Loucy (cell line): ENCODE results near the gene COL13A1.

Experiments used
- H2AFZ ChIP-seq: fragments of 200-600 bp; sonication (generic); 2 replicates; pipeline ENCODE4 v1.6.0; 2016; ENCODE audit warnings: antibody characterized with exemption, mild to moderate bottlenecking, low read length, moderate library complexity
- H3F3A ChIP-seq: fragments of 200-600 bp; 2 replicates; pipeline ENCODE4 v1.6.0; 2016; ENCODE audit warnings: antibody characterized with exemption, low read depth, mild to moderate bottlenecking
- H3K27me3 ChIP-seq: fragments of 200-600 bp; sonication (generic); 2 replicates; pipeline ENCODE4 v1.6.1; 2014; ENCODE audit warnings: low read length, mild to moderate bottlenecking; ENCODE audit not compliant: insufficient read depth, poor library complexity, severe bottlenecking
- H3K36me3 ChIP-seq: fragments of 200-600 bp; sonication (generic); 2 replicates; pipeline ENCODE4 v1.6.1; 2016; ENCODE audit warnings: low read length; ENCODE audit not compliant: insufficient read depth
- H3K4me1 ChIP-seq: fragments of 200-600 bp; sonication (generic); 2 replicates; pipeline ENCODE4 v1.5.1; 2014; ENCODE audit warnings: low read length, mild to moderate bottlenecking; ENCODE audit not compliant: insufficient read depth, poor library complexity, severe bottlenecking
- H3K4me2 ChIP-seq: fragments of 200-600 bp; sonication (generic); 2 replicates; pipeline ENCODE4 v1.6.0; 2014; ENCODE audit warnings: antibody characterized with exemption, low read length, low read depth, mild to moderate bottlenecking; ENCODE audit not compliant: poor library complexity, severe bottlenecking
- H3K4me3 ChIP-seq: fragments of 200-600 bp; sonication (generic); 2 replicates; pipeline ENCODE4 v1.5.1; 2014; ENCODE audit warnings: low read length, mild to moderate bottlenecking, mixed read lengths; ENCODE audit not compliant: poor library complexity, severe bottlenecking
- H3K79me2 ChIP-seq: fragments of 200-600 bp; sonication (generic); 2 replicates; pipeline ENCODE4 v1.6.1; 2014; ENCODE audit warnings: low read length; ENCODE audit not compliant: insufficient read depth
- H3K9ac ChIP-seq: fragments of 200-600 bp; sonication (generic); 2 replicates; pipeline ENCODE4 v1.6.0; 2014; ENCODE audit warnings: mild to moderate bottlenecking, low read depth, low read length, moderate library complexity; ENCODE audit not compliant: poor library complexity, severe bottlenecking
- H3K9me2 ChIP-seq: fragments of 200-600 bp; sonication (generic); replicated peaks from 2 replicates; pipeline ENCODE4 v1.6.1; 2016; ENCODE audit warnings: low read depth, low read length, mixed read lengths
- H3K9me3 ChIP-seq: fragments of 200-600 bp; sonication (generic); 2 replicates; pipeline ENCODE4 v1.6.1; 2014; ENCODE audit warnings: mild to moderate bottlenecking, antibody characterized with exemption, low read length, low read depth; ENCODE audit not compliant: insufficient read depth
- H4K20me1 ChIP-seq: fragments of 200-600 bp; sonication (generic); 2 replicates; pipeline ENCODE4 v1.6.0; 2014; ENCODE audit warnings: antibody characterized with exemption, low read length, mild to moderate bottlenecking; ENCODE audit not compliant: insufficient read depth, poor library complexity, severe bottlenecking
- EZH2phosphoT487 ChIP-seq: fragments of 200-600 bp; IDR thresholded peaks from 2 replicates; pipeline ENCODE4 v1.6.1; 2018; ENCODE audit warnings: antibody characterized with exemption, mild to moderate bottlenecking, moderate library complexity, borderline replicate concordance
- TF ChIP-seq, protein P1 (sequence below): fragments of 200-600 bp; sonication (generic); conservative IDR thresholded peaks from 2 replicates; pipeline ENCODE4 v1.5.1; 2014; ENCODE audit warnings: mild to moderate bottlenecking, antibody characterized with exemption, low read length

The COL13A1 gene

DNA sequence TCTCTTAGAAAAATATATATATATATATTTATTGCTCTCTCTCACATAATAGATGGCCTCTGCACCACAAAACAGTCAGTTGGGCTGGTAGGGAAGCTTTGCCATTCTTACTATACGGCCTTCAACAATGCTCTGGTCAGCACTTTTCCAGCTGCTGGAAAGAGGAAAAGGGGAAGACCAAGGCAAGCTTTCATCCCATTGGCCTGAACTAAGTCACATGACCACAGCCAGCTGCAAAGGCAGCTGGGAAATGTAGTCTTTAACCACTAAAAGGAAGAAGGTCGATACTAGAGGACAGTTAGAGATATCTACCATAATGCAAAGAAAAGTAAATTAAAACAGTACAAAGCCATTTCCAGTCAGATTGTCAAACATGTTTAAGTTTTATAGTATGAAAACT, 192.6 kb downstream of the COL13A1 start:
- no peaks in the 10 kb centered on the region for H3K9me2 ChIP-seq
- H3K4me2 ChIP-seq, result no peak overlapping the region
- TF ChIP-seq EZH2phosphoT487, result no peak
- TF ChIP-seq, protein P1, sequence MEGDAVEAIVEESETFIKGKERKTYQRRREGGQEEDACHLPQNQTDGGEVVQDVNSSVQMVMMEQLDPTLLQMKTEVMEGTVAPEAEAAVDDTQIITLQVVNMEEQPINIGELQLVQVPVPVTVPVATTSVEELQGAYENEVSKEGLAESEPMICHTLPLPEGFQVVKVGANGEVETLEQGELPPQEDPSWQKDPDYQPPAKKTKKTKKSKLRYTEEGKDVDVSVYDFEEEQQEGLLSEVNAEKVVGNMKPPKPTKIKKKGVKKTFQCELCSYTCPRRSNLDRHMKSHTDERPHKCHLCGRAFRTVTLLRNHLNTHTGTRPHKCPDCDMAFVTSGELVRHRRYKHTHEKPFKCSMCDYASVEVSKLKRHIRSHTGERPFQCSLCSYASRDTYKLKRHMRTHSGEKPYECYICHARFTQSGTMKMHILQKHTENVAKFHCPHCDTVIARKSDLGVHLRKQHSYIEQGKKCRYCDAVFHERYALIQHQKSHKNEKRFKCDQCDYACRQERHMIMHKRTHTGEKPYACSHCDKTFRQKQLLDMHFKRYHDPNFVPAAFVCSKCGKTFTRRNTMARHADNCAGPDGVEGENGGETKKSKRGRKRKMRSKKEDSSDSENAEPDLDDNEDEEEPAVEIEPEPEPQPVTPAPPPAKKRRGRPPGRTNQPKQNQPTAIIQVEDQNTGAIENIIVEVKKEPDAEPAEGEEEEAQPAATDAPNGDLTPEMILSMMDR, result no peak
- no peaks in the 10 kb centered on the region for H3K4me1 ChIP-seq
- H3K79me2 ChIP-seq, result no peaks in the 10 kb centered on the region
- peak overlapping the region; percentile 47; the same call in 1 of the 2 replicates for H2AFZ ChIP-seq
- H3K9ac ChIP-seq, result no peak overlapping the region
- no peaks in the 10 kb centered on the region for H3K36me3 ChIP-seq
- no peaks in the 10 kb centered on the region for H3K27me3 ChIP-seq
- H4K20me1 ChIP-seq, result no peaks in the 10 kb centered on the region
- H3F3A ChIP-seq, result no peaks in the 10 kb centered on the region
- H3K9me3 ChIP-seq, result no peaks in the 10 kb centered on the region
- H3K4me3 ChIP-seq, result no peak overlapping the region

DNA sequence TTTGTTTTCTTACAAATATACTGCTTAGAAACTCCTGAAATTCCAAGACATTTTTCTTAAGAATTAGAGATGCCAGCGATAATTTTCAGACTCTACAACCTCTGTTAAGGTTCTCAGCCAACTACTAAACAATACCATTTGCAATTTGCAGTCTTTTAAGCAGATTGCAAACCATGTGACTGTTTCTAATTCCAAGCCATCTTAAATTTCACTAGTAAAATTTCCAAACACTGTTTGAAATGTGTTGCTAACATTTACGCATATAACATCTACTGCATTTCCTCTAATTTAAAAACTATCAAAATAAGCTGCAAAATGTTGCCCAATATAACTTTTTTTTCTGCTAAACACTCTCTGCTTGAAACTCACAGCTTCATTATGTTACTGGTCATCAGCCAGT, 194.9 kb downstream of the COL13A1 start:
- Histone ChIP-seq H4K20me1 (no peaks in the 10 kb centered on the region), H2AFZ (0 out of 2 replicates have a peak overlapping the region, but pooled peaks have one; percentile 14), H3K9me2 (no peaks in the 10 kb centered on the region), H3F3A (no peaks in the 10 kb centered on the region), H3K9me3 (no peaks in the 10 kb centered on the region), H3K79me2 (no peaks in the 10 kb centered on the region), H3K4me3 (no peak overlapping the region), H3K4me2 (no peak overlapping the region), H3K36me3 (no peaks in the 10 kb centered on the region), H3K9ac (no peak overlapping the region), H3K4me1 (no peaks in the 10 kb centered on the region), H3K27me3 (no peaks in the 10 kb centered on the region)
- TF ChIP-seq, protein P1, result no peak
- no peak for TF ChIP-seq EZH2phosphoT487

DNA sequence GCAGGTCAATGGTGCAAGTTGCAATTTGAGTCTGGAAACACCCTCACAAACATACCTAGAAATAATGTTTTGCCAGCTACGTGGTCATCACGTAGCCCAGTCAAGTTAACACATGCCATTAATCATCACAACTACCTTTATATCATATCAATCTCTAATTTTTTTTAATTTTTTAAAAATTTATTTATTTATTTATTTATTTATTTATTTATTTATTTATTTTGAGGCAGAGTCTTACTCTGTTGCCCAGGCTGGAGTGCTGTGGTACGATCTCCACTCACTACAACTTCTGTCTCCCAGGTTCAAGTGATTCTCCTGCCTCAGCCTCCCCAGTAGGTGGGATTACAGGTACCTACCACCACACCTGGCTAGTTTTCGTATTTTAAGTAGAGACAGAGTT, 198.6 kb downstream of the COL13A1 start:
- Histone ChIP-seq H3K27me3 (peaks cover 7% of the 10 kb centered on the region), H3K4me1 (no peaks in the 10 kb centered on the region), H3K9me3 (no peaks in the 10 kb centered on the region), H3K9ac (no peak overlapping the region), H4K20me1 (no peaks in the 10 kb centered on the region), H3K79me2 (no peaks in the 10 kb centered on the region), H3F3A (no peaks in the 10 kb centered on the region), H3K4me2 (no peak overlapping the region), H3K4me3 (no peak overlapping the region), H3K36me3 (no peaks in the 10 kb centered on the region), H2AFZ (no peak overlapping the region), H3K9me2 (no peaks in the 10 kb centered on the region)
- TF ChIP-seq, protein P1, result no peak
- no peak for TF ChIP-seq EZH2phosphoT487
